ENCODE measurements around the gene FLOT1. TPM values are rescaled to one million over a fixed set of nuclear protein-coding genes. Genes with fewer than 3 reads are reported as not detected.

The FLOT1 gene
- total and polyA plus RNA-seq, 8 donors, result 115 to 206 (median 124) TPM

GRCh38 chr6:30689985-30690384, 52.5 kb downstream of the FLOT1 start:
- Histone ChIP-seq H3K27me3 (no peaks in the 10 kb centered on the region), H3K27ac (peak overlapping the region; percentile 74 to 97), H3K4me3 (peak overlapping the region; percentile 47 to 91), H3K36me3 (peaks cover 0 to 4% of the 10 kb centered on the region in 2 donors), H3K4me1 (peaks cover 14 to 42% of the 10 kb centered on the region in 2 donors), H3K9me3 (no peaks in the 10 kb centered on the region)
- DNase-seq (no peak), ATAC-seq (no peak)
- TF ChIP-seq CTCF (IDR thresholded peaks at IDR 0.05), result no peak
- intact Hi-C loops (cut with DNase I), result loop anchor here in 1 of 2 donors (10.0 kb wide), 1 partner anchor 45 kb away; no protein-coding TSS in a partner anchor

- Histone ChIP-seq H3K9me3 (no peaks in the 10 kb centered on the region), H3K27ac (peak overlapping the region; percentile 74 to 97), H3K36me3 (peaks cover 0 to 11% of the 10 kb centered on the region in 2 donors), H3K27me3 (no peaks in the 10 kb centered on the region), H3K4me1 (peaks cover 14 to 42% of the 10 kb centered on the region in 2 donors), H3K4me3 (peak overlapping the region in 1 of 2 donors; percentile 91)
- TF ChIP-seq CTCF (IDR thresholded peaks at IDR 0.05), result no peak
- intact Hi-C loops (cut with DNase I), result loop anchor here in 1 of 2 donors (10.0 kb wide), 1 partner anchor 46 kb away; no protein-coding TSS in a partner anchor
- no peak for ATAC-seq
- no peak for DNase-seq
Observed at GRCh38 chr6:30689022-30689865, 53.2 kb downstream of the FLOT1 start.

- Histone ChIP-seq H3K27ac (peak overlapping the region; percentile 96 to 97), H3K4me3 (peak overlapping the region in 1 of 2 donors; percentile 91), H3K4me1 (peaks cover 14 to 42% of the 10 kb centered on the region in 2 donors), H3K9me3 (no peaks in the 10 kb centered on the region), H3K27me3 (no peaks in the 10 kb centered on the region), H3K36me3 (peaks cover 0 to 14% of the 10 kb centered on the region in 2 donors)
- intact Hi-C loops (cut with DNase I), result loop anchor here in 1 of 2 donors (10.0 kb wide), 1 partner anchor 46 kb away; no protein-coding TSS in a partner anchor
- ATAC-seq (no peak), DNase-seq (no peak)
- no peak for TF ChIP-seq CTCF (IDR thresholded peaks at IDR 0.05)
Observed at GRCh38 chr6:30688569-30688968, 53.9 kb downstream of the FLOT1 start.

- Histone ChIP-seq H3K36me3 (peaks cover 0 to 14% of the 10 kb centered on the region in 2 donors), H3K4me3 (peak overlapping the region; percentile 53 to 91), H3K27ac (peak overlapping the region; percentile 96 to 97), H3K9me3 (no peaks in the 10 kb centered on the region), H3K4me1 (peaks cover 14 to 42% of the 10 kb centered on the region in 2 donors), H3K27me3 (no peaks in the 10 kb centered on the region)
- intact Hi-C loops (cut with DNase I), result loop anchor here in 1 of 2 donors (10.0 kb wide), 1 partner anchor 47 kb away; no protein-coding TSS in a partner anchor
- TF ChIP-seq CTCF (IDR thresholded peaks at IDR 0.05), result no peak
- no peak for ATAC-seq
- DNase-seq, result peak in 2 of 4 donors; percentile 52 to 61
Observed at GRCh38 chr6:30687659-30688431, 54.6 kb downstream of the FLOT1 start.
